Measurements from ENCODE around the gene CBLB.

DNA sequence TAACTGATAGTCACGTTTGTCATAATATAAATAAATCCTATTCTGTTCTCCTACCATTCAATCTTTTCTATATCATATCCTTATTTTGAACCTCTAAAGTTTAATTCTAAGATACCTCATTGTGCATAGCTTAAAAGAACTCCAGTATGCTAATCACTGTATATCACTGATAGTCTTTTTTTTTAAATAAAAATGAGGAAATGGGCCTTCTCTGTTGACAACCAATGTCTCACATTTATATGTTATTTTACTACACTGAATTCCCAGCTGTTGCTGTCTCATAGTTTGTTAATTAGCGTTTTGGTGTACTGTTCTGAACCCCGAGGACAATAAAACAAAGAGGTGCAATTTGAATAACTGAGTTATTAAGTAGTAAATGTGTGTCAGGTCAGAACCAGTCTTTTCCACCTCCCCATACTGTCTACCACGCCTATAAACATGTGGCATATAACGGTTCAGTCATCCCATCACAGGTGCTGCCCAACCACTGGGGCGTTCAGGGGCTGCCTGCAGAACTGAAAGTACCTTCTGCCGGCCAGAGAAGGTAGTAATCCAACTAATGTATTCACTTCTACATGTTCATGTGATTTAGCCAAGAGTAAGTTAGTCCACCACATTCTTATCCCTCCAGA lies 14.9 kb downstream of the CBLB start:
- TF ChIP-seq, protein P1, sequence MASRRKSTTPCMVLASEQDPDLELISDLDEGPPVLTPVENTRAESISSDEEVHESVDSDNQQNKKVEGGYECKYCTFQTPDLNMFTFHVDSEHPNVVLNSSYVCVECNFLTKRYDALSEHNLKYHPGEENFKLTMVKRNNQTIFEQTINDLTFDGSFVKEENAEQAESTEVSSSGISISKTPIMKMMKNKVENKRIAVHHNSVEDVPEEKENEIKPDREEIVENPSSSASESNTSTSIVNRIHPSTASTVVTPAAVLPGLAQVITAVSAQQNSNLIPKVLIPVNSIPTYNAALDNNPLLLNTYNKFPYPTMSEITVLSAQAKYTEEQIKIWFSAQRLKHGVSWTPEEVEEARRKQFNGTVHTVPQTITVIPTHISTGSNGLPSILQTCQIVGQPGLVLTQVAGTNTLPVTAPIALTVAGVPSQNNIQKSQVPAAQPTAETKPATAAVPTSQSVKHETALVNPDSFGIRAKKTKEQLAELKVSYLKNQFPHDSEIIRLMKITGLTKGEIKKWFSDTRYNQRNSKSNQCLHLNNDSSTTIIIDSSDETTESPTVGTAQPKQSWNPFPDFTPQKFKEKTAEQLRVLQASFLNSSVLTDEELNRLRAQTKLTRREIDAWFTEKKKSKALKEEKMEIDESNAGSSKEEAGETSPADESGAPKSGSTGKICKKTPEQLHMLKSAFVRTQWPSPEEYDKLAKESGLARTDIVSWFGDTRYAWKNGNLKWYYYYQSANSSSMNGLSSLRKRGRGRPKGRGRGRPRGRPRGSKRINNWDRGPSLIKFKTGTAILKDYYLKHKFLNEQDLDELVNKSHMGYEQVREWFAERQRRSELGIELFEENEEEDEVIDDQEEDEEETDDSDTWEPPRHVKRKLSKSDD (conservative IDR thresholded peaks at IDR 0.05; ENCODE audit: low read length) = no peak
- TF ChIP-seq, protein P2, sequence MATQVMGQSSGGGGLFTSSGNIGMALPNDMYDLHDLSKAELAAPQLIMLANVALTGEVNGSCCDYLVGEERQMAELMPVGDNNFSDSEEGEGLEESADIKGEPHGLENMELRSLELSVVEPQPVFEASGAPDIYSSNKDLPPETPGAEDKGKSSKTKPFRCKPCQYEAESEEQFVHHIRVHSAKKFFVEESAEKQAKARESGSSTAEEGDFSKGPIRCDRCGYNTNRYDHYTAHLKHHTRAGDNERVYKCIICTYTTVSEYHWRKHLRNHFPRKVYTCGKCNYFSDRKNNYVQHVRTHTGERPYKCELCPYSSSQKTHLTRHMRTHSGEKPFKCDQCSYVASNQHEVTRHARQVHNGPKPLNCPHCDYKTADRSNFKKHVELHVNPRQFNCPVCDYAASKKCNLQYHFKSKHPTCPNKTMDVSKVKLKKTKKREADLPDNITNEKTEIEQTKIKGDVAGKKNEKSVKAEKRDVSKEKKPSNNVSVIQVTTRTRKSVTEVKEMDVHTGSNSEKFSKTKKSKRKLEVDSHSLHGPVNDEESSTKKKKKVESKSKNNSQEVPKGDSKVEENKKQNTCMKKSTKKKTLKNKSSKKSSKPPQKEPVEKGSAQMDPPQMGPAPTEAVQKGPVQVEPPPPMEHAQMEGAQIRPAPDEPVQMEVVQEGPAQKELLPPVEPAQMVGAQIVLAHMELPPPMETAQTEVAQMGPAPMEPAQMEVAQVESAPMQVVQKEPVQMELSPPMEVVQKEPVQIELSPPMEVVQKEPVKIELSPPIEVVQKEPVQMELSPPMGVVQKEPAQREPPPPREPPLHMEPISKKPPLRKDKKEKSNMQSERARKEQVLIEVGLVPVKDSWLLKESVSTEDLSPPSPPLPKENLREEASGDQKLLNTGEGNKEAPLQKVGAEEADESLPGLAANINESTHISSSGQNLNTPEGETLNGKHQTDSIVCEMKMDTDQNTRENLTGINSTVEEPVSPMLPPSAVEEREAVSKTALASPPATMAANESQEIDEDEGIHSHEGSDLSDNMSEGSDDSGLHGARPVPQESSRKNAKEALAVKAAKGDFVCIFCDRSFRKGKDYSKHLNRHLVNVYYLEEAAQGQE (IDR thresholded peaks at IDR 0.05; ENCODE audit: borderline replicate concordance) = no peak
- TF ChIP-seq, protein P2 (CRISPR knock-in tag; IDR thresholded peaks at IDR 0.05; ENCODE audit: low read depth) = no peak
- TF ChIP-seq POLR2A (conservative IDR thresholded peaks at IDR 0.05) (no peak), EZH2 (IDR thresholded peaks at IDR 0.05; ENCODE audit: borderline replicate concordance, low read depth, low read length) (no peak), NR3C1 (CRISPR knock-in tag; IDR thresholded peaks at IDR 0.05) (no peak), NFIC (IDR thresholded peaks at IDR 0.05) (no peak)

Measured in K562 (cell line).